ENCODE measurements around the gene NR3C1. TPM values are rescaled to one million over a fixed set of nuclear protein-coding genes. Genes with fewer than 3 reads are reported as not detected.
A peak's percentile ranks its signal among the peaks of the same experiment; 100 is the strongest.

NR3C1 gene
- total RNA-seq, 1 donor from 2014 or later: 57.8 TPM

DNA sequence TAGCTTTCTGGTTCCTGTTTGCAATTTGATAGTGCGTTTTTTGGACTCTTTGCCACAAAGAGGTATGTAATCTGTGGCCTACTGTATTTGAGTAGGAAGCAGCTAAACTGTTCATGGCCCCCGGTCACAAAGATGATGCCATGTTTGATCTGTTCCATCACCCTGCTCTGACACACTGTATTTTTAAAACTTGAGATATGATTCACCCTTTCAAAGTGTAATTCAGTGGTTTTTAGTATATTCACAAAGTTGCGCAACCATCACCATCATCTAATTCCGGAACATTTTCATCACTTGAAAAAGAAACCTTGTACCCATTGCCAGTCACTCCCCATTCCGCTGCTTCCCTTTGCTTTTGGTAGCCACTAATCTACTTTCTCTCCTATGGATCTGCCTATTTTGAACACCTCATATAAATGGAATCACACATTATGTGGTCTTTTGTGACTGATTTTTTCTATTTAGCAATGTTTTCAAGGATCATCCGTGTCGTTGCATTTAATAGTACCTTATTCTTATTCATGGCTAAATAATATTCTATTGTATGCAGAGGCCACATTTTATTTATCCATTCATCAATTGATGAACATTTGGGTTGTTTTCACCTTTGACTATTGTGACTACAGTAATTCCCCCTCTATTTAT is 141.6 kb downstream of the NR3C1 start:
- DNase-seq (ENCODE audit: low spot score): no peak

DNA sequence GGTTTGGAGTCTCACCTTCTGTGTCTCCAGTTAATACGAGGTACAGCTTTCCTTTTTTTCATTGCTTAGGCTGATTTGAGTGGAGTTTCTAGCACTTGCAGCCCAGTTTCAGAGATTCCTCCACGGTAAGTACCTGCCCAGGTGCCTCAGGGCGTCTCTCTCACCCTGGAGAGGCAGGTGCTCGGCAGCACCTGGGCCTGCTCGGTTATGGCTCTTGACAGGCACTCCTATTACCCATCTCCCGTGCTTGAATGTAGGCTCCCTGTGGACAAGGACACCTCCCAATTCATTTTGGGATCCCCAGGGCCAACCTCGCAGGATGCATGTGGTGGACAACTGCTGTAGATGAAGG is 144.3 kb downstream of the NR3C1 start:
- DNase-seq (ENCODE audit: low spot score): no peak

DNA sequence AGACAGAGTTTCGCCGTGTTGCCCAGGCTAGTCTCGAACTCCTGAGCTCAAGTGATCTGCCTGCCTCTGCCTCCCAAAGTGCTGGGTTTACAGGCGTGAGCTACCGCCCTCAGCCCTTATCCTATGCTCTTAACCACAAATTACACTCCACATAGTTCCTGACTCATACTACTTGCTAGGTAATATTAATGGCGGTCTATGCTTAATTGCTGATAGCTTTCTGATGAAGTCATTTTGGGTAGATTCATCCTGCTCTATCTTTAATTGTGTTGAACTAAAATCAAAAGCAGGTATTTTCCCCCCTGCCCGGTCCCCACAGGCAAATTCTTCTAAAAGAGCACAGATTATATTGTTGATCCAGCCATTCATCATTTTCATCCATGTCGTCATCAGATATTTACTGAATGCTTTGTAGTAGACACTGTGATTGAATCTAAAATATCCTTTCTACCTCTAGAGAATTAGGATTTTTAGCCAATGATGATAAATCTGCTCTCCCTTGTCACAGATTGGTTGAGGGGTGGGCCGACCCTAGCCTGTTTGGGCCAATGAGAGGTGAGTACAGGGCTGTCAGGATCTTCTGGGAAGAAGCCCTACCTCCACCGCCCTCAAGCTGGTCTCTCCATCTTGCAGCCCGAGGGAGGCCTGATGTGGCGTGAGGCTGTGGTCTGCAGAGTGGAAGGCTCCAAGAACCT is 144.8 kb downstream of the NR3C1 start:
- no peak for DNase-seq (ENCODE audit: low spot score)

DNA sequence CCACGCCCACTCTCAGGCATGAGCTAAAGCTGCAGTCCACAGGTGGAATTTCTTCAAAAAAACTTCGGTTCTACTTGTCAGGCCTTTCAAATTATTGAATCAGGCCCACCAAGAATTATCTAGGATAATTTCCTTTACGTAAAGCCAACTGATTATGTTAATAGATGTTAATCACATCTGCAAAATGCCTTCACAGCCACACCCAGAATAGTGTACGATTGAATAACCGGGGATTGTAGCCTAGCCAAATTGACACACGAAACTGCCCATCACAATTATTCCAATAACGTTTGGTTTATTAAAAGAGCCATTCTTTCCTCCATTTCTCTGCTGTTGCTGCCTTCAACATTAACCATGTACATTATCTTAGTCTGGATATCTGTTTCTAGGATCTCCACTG is 148.7 kb downstream of the NR3C1 start:
- no peak for DNase-seq (ENCODE audit: low spot score)

DNA sequence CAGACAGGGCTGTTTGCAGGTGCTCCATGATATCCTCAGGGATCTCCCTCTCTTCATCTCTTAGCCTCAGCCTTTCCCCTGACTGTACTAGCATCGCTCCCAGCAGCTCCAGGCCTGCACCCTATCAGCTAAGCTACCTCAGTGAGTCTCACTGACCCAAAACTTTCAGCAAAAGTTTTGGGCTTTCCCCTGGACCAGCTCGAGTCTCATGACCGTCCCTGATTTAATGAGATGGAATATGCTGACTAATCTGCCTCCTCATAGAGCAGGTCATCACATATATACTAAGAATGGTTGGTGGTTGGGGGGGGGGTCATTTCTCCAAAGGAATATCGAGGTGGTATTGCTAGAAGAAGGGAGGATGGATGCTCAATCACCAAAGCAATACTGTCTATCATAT is 151.5 kb downstream of the NR3C1 start:
- no peak for DNase-seq (ENCODE audit: low spot score)

GRCh38 chr5:143251190-143251589 is 152.3 kb downstream of the NR3C1 start:
- DNase-seq (ENCODE audit: low spot score): no peak

- no peak for DNase-seq (ENCODE audit: low spot score)
These were observed 153.6 kb downstream of the NR3C1 start for GRCh38 chr5:143249851-143250250.

- DNase-seq (ENCODE audit: low spot score): peak; percentile 34
These were observed 154.5 kb downstream of the NR3C1 start for GRCh38 chr5:143248822-143249579.

DNA sequence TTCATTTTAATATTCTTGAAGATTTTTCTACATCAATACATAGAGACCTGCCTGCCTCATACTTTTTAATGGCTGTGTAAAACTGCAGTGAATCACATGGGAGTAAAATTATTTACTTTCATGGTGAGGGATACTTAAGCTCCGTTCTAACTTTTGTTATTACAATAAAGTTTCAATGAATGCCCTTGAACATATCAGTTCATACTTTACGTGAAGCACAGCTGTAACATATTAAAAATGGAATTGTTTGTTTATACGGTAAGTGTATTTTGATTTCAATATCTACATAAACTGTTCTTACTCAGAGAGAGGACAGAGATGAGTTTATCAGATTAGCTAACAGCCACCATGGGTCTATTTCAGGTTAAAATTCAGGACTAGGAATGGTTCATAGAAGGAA is 155.1 kb downstream of the NR3C1 start:
- no peak for DNase-seq (ENCODE audit: low spot score)

- DNase-seq (ENCODE audit: low spot score): no peak
These were observed 156.2 kb downstream of the NR3C1 start for GRCh38 chr5:143247134-143247815.

DNA sequence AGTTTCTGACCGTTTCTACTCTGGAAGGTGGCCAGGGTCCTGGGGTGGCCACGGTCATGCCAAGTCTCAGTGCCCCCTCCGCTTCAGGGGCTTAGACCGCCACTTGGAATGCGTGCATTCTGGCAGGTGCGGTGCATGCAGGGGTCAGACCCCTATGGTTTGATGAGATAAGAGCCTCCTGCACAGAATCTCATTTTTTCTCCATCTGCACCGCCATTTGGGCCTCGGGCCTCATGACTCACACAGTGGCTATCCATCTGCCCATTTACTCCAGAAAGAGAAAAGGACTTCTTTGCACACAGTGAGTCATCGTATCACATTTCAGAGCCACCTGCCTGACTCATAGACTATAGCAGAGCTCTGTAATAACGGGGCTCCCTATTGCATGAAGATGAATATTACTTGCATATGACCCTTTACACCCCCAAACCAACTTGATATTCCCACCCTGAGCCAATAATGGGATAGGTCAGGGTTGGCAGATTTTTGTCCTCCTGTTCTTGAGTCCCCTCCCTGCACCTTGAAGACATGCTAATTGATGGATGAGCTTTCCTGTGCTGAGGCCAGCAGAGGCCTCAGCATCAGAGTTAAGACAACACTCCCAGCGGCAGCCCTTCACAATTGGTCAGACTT is 157.4 kb downstream of the NR3C1 start:
- DNase-seq (ENCODE audit: low spot score): no peak

DNA sequence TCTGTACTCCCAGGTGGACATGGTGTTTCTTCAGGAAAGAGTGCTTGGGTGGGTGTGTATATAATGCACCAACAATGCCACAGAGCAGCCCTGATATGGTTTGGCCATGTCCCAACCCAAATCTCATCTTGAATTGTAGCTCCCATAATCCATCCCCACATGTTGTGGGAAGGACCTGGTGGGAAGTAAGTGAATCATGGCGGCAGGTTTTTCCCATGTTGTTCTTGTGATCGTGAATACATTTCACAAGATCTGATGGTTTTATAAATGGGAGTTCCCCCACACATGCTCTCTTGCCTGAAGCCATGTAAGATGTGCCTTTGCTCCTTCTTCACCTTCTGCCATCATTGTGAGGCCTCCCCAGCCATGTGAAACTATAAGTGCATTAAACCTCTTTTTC is 158.5 kb downstream of the NR3C1 start:
- no peak for DNase-seq (ENCODE audit: low spot score)

DNA sequence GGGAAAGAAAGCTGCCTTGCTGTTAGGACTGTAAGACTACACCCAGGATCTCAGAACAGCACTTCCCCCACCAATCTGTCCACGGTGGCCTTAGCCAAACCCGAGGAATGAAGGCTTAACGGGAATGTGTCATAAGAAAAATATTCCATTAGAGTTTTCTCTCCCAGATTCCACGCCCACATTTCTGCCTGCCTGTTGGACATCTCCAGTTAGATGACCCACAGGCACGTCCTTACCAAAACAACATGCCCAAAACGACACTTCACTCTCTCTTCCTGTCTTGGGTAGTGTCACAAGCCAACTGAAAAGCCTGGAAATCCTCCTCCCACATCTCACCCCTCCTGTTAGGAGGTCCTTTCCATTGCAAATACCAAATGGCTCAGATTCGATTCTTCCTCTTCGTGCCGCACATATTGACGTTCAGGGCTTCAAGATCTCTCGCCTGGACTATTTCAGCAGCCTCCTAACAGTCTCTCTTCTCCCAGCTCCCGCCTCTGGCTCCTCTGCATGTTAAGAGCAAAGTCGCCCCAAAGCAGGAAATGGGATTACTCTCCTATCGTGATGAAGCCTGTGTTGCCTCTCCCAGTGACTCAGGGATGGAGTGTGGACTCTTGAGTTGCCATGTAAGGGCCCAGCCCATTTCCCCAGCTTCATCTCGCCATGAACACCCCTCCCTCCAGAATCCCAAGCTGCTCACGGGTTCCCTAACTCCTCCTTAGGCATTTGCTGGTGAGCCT is 159.3 kb downstream of the NR3C1 start:
- DNase-seq (ENCODE audit: low spot score): peak; percentile 77

GRCh38 chr5:143243103-143243502 is 160.4 kb downstream of the NR3C1 start:
- no peak for DNase-seq (ENCODE audit: low spot score)

GRCh38 chr5:143241892-143242291 is 161.6 kb downstream of the NR3C1 start:
- no peak for DNase-seq (ENCODE audit: low spot score)

- no peak for DNase-seq (ENCODE audit: low spot score)
These were observed 163.5 kb downstream of the NR3C1 start for GRCh38 chr5:143239882-143240518.

- no peak for DNase-seq (ENCODE audit: low spot score)
These were observed 164.9 kb downstream of the NR3C1 start for GRCh38 chr5:143238620-143239019.

DNA sequence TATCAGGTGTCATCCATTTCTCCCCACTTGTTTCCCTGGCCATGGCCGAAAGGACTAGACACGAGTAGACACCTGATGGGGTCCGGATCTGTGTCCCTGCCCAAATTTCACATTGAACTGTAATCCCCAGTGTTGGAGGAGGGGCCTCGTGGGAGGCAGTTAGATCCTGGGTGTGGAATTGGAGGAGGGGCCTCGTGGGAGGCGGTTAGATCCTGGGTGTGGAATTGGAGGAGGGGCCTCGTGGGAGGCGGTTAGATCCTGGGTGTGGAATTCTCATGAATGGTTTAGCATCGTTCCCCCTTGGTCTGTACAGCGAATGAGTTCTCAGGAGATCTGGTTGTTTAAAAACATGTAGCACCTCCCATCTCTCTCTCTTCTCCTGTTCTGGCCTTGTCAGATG is 165.8 kb downstream of the NR3C1 start:
- DNase-seq (ENCODE audit: low spot score): no peak

DNA sequence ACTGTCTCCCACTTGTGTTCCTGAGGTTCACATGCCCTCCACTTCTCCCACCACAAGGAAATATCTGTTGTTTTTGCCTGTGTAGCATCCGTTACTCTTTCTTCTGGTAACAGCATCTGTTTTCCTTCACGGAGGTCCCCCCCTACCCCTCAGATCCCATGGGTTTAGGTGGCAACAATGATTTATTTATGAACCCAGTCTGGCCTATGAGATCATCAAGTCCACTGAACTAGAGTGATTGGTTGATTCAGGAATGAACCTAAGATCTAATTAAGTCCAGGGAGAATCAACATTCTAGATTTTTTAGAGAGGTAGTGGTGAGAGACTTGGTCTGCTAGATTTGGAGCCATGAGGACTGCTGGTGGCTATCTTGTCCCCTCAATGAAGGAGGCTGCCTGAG is 166.8 kb downstream of the NR3C1 start:
- DNase-seq (ENCODE audit: low spot score): no peak

- DNase-seq (ENCODE audit: low spot score): no peak
These were observed 168.1 kb downstream of the NR3C1 start for GRCh38 chr5:143235423-143235822.

All from mucosa of gallbladder (tissue), 1 donor.